Stimulated activated CD4-positive, alpha-beta T cell treated with anti-CD3 and anti-CD28 coated beads, TNF-alpha, amount 100 ng/mL, for 24 hours (primary cell): ENCODE data around the gene NPHP4.

Experiments
- DNase-seq, 3 experiments: peaks; one replicate each; pipeline ENCODE4 v3.0.0-alpha.2; 2020; ENCODE audit warnings: low read depth in 3 of 3

NPHP4 gene

GRCh38 chr1:5879421-5879820 lies 112.8 kb downstream of the NPHP4 start:
- DNase-seq = no peak

- DNase-seq = no peak
Measured at GRCh38 chr1:5878971-5879370, 113.3 kb downstream of the NPHP4 start.

GRCh38 chr1:5877683-5878530 lies 114.3 kb downstream of the NPHP4 start:
- DNase-seq = no peak

GRCh38 chr1:5877001-5877400 lies 115.2 kb downstream of the NPHP4 start:
- no peak for DNase-seq

GRCh38 chr1:5876094-5876650 lies 116.1 kb downstream of the NPHP4 start:
- DNase-seq = no peak

- DNase-seq = no peak
Measured at GRCh38 chr1:5875345-5875910, 116.8 kb downstream of the NPHP4 start.

GRCh38 chr1:5874416-5875110 lies 117.7 kb downstream of the NPHP4 start:
- DNase-seq = no peak

- DNase-seq = no peak
Measured at GRCh38 chr1:5873556-5873955, 118.7 kb downstream of the NPHP4 start.

- no peak for DNase-seq
Measured at GRCh38 chr1:5872886-5873285, 119.3 kb downstream of the NPHP4 start.

GRCh38 chr1:5868931-5869500 lies 123.2 kb downstream of the NPHP4 start:
- DNase-seq = no peak

GRCh38 chr1:5865774-5866173 lies 126.5 kb downstream of the NPHP4 start:
- DNase-seq = no peak

- no peak for DNase-seq
Measured at GRCh38 chr1:5865056-5865455, 127.2 kb downstream of the NPHP4 start.

- no peak for DNase-seq
Measured at GRCh38 chr1:5864256-5864655, 128.0 kb downstream of the NPHP4 start.

- DNase-seq = no peak
Measured at GRCh38 chr1:5863238-5863637, 129.0 kb downstream of the NPHP4 start.

- no peak for DNase-seq
Measured at GRCh38 chr1:5861871-5862825, 130.1 kb downstream of the NPHP4 start.

GRCh38 chr1:5860277-5860676 lies 131.9 kb downstream of the NPHP4 start:
- DNase-seq = no peak

GRCh38 chr1:5859766-5860165 lies 132.5 kb downstream of the NPHP4 start:
- DNase-seq = no peak

- DNase-seq = no peak
Measured at GRCh38 chr1:5858844-5859407, 133.3 kb downstream of the NPHP4 start.

GRCh38 chr1:5858246-5858645 lies 134.0 kb downstream of the NPHP4 start:
- DNase-seq = no peak

GRCh38 chr1:5857508-5858090 lies 134.6 kb downstream of the NPHP4 start:
- DNase-seq = no peak
